Astrocyte (in vitro differentiated cells and primary cell): ENCODE results near the gene SLC25A25. TPM values are rescaled to one million over a fixed set of nuclear protein-coding genes. Genes with fewer than 3 reads are reported as not detected.
A peak's percentile ranks its signal among the peaks of the same experiment; 100 is the strongest.
"Not testable (repeated sequence)": the region's sequence is repeated elsewhere in the genome, so short reads cannot be mapped to it uniquely, and the experiment has no call there.

Experiments
- DNase-seq: peaks from one replicate; pipeline ENCODE4 v3.0.0-alpha.2; 2010; ENCODE audit warnings: low read depth
- FAIRE-seq: peaks from 2 replicates; lab custom pipeline; 2011; peaks lifted over from hg19 to GRCh38; lab: Jason Lieb, UNC
- H2AFZ ChIP-seq: 2 replicates; pipeline ENCODE4 v1.6.0; 2012; ENCODE audit warnings: low read depth, low read length, inconsistent platforms
- H3K27ac ChIP-seq: 2 replicates; pipeline ENCODE4 v1.5.1; 2011; ENCODE audit warnings: low read depth, low read length, inconsistent platforms
- H3K27me3 ChIP-seq: 2 replicates; pipeline ENCODE4 v1.6.0; 2011; ENCODE audit warnings: low read length, inconsistent platforms; ENCODE audit not compliant: insufficient read depth
- H3K36me3 ChIP-seq: 2 replicates; pipeline ENCODE4 v1.5.1; 2011; ENCODE audit warnings: low read length, inconsistent platforms; ENCODE audit not compliant: insufficient read depth
- H3K4me1 ChIP-seq: 2 replicates; pipeline ENCODE4 v1.5.1; 2011; ENCODE audit warnings: low read length, inconsistent platforms; ENCODE audit not compliant: insufficient read depth
- H3K4me2 ChIP-seq: 2 replicates; pipeline ENCODE4 v1.6.0; 2012; ENCODE audit warnings: low read length, inconsistent platforms
- H3K4me3 ChIP-seq: 2 replicates; pipeline ENCODE4 v1.5.1; 2011; ENCODE audit warnings: low read depth, mild to moderate bottlenecking, low read length, inconsistent platforms; ENCODE audit not compliant: insufficient read depth
- H3K79me2 ChIP-seq: 2 replicates; pipeline ENCODE4 v1.6.0; 2012; ENCODE audit warnings: mild to moderate bottlenecking, low read length, inconsistent platforms; ENCODE audit not compliant: insufficient read depth
- H3K9ac ChIP-seq: 2 replicates; pipeline ENCODE4 v1.6.0; 2012; ENCODE audit warnings: mild to moderate bottlenecking, low read length, inconsistent platforms
- H3K9me3 ChIP-seq: 2 replicates; pipeline ENCODE4 v1.5.1; 2012; ENCODE audit warnings: low read depth, mild to moderate bottlenecking, low read length, inconsistent platforms; ENCODE audit not compliant: insufficient read depth
- H4K20me1 ChIP-seq: 2 replicates; pipeline ENCODE4 v1.6.0; 2012; ENCODE audit warnings: low read length, inconsistent platforms; ENCODE audit not compliant: insufficient read depth
- H3K27ac Mint-ChIP-seq: one replicate; pipeline ENCODE4 v1.8.0; 2021; ENCODE audit warnings: mild to moderate bottlenecking, mixed read lengths; ENCODE audit not compliant: unreplicated experiment
- H3K27me3 Mint-ChIP-seq: one replicate; pipeline ENCODE4 v1.8.0; 2021; ENCODE audit warnings: low read depth, mixed read lengths; ENCODE audit not compliant: unreplicated experiment
- H3K36me3 Mint-ChIP-seq: one replicate; pipeline ENCODE4 v1.8.0; 2021; ENCODE audit warnings: low read depth, mixed read lengths; ENCODE audit not compliant: unreplicated experiment
- H3K4me1 Mint-ChIP-seq: one replicate; pipeline ENCODE4 v1.8.0; 2021; ENCODE audit warnings: low read depth, mixed read lengths; ENCODE audit not compliant: unreplicated experiment
- H3K4me3 Mint-ChIP-seq: one replicate; pipeline ENCODE4 v1.8.0; 2021; ENCODE audit warnings: mild to moderate bottlenecking, moderate library complexity, mixed read lengths; ENCODE audit not compliant: unreplicated experiment
- H3K9me3 Mint-ChIP-seq: one replicate; pipeline ENCODE4 v1.8.0; 2021; ENCODE audit warnings: mild to moderate bottlenecking, mixed read lengths; ENCODE audit not compliant: unreplicated experiment
- EZH2 ChIP-seq: IDR thresholded peaks from 2 replicates; pipeline ENCODE4 v1.6.1; 2012; ENCODE audit warnings: mild to moderate bottlenecking, low read length, inconsistent platforms; ENCODE audit not compliant: insufficient read depth
- total RNA-seq: library from RNA; stranded (reverse); gene quantifications from 2 replicates; pipeline ENCODE4 v1.2.1, GENCODE V29; 2021
- TF ChIP-seq, protein P1 (sequence below): IDR thresholded peaks from 2 replicates; pipeline ENCODE4 v1.5.1; 2011; ENCODE audit warnings: low read depth, mild to moderate bottlenecking, inconsistent platforms, low read length, moderate library complexity; ENCODE audit not compliant: insufficient read depth

The SLC25A25 gene
- total RNA-seq, 1 donor from 2014 or later: 14.4 TPM

DNA sequence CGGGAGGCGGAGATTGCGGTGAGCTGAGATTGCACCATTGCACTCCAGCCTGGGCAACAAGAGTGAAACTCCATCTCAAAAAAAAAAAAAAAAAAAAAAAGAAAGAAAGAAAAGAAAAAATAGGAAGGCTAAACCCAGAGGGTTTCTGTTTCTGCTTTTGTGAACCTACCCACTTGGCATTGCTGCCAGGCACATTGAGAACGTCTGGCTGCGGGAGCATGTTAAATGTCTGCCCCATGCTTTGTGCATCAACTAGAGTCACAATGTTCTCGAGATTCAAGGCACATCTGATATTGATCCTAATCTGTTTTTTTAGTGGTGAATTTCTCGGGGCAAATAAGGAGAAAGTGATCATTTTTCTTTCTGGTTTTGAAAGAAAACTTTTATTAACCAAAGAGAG is 2.8 kb downstream of the SLC25A25 start:
- Mint-ChIP-seq H3K27me3 (no peaks in the 10 kb centered on the region), H3K27ac (no peak overlapping the region), H3K36me3 (peaks cover 2% of the 10 kb centered on the region), H3K4me1 (peaks cover 23% of the 10 kb centered on the region), H3K4me3 (no peak overlapping the region), H3K9me3 (no peaks in the 10 kb centered on the region)
- TF ChIP-seq, protein P1, sequence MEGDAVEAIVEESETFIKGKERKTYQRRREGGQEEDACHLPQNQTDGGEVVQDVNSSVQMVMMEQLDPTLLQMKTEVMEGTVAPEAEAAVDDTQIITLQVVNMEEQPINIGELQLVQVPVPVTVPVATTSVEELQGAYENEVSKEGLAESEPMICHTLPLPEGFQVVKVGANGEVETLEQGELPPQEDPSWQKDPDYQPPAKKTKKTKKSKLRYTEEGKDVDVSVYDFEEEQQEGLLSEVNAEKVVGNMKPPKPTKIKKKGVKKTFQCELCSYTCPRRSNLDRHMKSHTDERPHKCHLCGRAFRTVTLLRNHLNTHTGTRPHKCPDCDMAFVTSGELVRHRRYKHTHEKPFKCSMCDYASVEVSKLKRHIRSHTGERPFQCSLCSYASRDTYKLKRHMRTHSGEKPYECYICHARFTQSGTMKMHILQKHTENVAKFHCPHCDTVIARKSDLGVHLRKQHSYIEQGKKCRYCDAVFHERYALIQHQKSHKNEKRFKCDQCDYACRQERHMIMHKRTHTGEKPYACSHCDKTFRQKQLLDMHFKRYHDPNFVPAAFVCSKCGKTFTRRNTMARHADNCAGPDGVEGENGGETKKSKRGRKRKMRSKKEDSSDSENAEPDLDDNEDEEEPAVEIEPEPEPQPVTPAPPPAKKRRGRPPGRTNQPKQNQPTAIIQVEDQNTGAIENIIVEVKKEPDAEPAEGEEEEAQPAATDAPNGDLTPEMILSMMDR: no peak
- no peak for TF ChIP-seq EZH2
- Histone ChIP-seq H3K4me2 (no peak overlapping the region), H2AFZ (no peak overlapping the region), H3K36me3 (no peaks in the 10 kb centered on the region), H3K9ac (no peak overlapping the region), H3K27ac (no peak overlapping the region), H4K20me1 (peaks cover 11% of the 10 kb centered on the region), H3K9me3 (no peaks in the 10 kb centered on the region), H3K4me3 (no peak overlapping the region), H3K4me1 (peaks cover 27% of the 10 kb centered on the region), H3K27me3 (no peaks in the 10 kb centered on the region), H3K79me2 (peaks cover 83% of the 10 kb centered on the region)
- DNase-seq: no peak
- FAIRE-seq: no peak

DNA sequence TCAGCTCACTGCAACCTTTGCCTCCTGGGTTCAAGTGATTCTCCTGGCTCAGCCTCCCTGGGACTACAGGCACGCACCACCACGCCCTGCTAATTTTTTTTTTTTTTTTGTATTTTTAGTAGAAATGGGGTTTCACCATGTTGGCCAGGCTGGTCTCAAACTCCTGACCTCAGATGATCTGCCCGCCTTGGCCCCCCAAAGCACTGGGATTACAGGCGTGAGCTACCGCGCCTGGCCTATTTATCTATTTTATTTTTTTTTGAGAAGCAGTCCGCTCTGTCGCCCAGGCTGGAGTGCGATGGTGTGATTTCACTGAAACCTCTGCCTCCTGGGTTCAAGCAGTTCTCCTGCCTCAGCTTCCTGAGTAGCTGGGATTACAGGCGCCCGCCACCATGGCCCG is 3.4 kb downstream of the SLC25A25 start:
- H3K4me1 ChIP-seq: peaks cover 22% of the 10 kb centered on the region
- not testable (repeated sequence) for H3K4me2 ChIP-seq, H3K9me3 ChIP-seq, H3K36me3 Mint-ChIP-seq, H3K4me3 ChIP-seq, H3K9me3 Mint-ChIP-seq, H3K9ac ChIP-seq, FAIRE-seq, H3K27me3 ChIP-seq, H3K36me3 ChIP-seq, H3K27me3 Mint-ChIP-seq, H3K4me3 Mint-ChIP-seq, H3K27ac ChIP-seq, H2AFZ ChIP-seq, DNase-seq
- H3K4me1 Mint-ChIP-seq: peaks cover 19% of the 10 kb centered on the region
- H3K79me2 ChIP-seq: peaks cover 80% of the 10 kb centered on the region
- H4K20me1 ChIP-seq: peaks cover 11% of the 10 kb centered on the region
- H3K27ac Mint-ChIP-seq: peak overlapping the region; percentile 34

DNA sequence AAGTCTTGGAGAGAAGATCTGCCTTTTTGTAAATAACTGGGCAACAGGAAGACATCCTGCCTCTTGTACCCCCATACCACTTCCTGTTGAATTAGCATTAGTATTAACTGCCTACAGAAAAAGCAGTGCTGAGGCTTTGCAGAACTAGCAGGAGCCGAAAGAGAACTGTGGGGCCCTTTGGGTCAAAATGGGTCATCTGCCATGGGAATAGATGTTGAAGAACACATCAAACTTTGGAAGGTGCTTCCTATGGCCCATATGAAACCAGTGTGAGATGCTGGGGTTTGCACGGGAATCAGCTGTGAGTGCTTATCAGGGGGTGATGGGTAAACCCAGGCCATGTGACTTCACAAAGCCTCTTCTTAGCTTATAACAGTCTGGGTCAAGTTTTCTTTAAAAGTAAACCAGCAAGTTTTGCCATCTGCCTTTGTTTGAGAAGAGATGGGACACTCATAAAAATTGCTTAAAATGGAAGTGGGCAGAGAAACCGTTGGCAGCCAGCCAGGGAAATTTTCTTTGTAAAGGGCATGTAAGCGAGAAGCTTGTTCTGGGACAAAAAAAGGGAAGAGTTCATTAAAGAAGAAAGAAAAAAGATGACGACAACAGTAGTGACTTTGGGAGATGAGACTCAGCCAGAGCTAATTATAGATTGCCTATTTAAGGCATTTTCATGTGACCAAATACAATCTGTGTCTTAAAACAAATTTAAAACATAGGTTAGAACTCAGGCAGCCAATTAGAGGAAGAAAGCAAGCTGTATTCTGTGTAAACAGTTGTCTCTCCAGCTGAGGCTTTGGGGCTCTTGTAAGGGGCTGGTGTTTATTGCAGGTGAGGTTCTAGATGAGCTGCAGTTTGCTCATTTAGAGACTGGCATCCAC is 4.4 kb downstream of the SLC25A25 start:
- Histone ChIP-seq H3K27ac (peak overlapping the region; percentile 47), H3K4me1 (peaks cover 16% of the 10 kb centered on the region), H4K20me1 (peaks cover 15% of the 10 kb centered on the region), H2AFZ (no peak overlapping the region), H3K4me3 (peak overlapping the region; percentile 29), H3K27me3 (no peaks in the 10 kb centered on the region), H3K4me2 (peak overlapping the region; percentile 49), H3K9me3 (no peaks in the 10 kb centered on the region), H3K79me2 (peaks cover 82% of the 10 kb centered on the region), H3K9ac (peak overlapping the region; percentile 43), H3K36me3 (no peaks in the 10 kb centered on the region)
- TF ChIP-seq, protein P1: no peak
- no peak for TF ChIP-seq EZH2
- FAIRE-seq (no peak), DNase-seq (peak; percentile 65)
- Mint-ChIP-seq H3K36me3 (no peaks in the 10 kb centered on the region), H3K27me3 (no peaks in the 10 kb centered on the region), H3K4me1 (peaks cover 19% of the 10 kb centered on the region), H3K4me3 (peak overlapping the region; percentile 35), H3K9me3 (no peaks in the 10 kb centered on the region), H3K27ac (peak overlapping the region; percentile 71)
